Measurements from ENCODE around the gene ABCC11.

Gene ABCC11

GRCh38 chr16:48161906-48162305 is 85.4 kb downstream of the ABCC11 start:
- DNase-seq (ENCODE audit: low read depth) = no peak

- DNase-seq (ENCODE audit: low read depth) = no peak
These were observed 86.8 kb downstream of the ABCC11 start for GRCh38 chr16:48160575-48160974.

DNA sequence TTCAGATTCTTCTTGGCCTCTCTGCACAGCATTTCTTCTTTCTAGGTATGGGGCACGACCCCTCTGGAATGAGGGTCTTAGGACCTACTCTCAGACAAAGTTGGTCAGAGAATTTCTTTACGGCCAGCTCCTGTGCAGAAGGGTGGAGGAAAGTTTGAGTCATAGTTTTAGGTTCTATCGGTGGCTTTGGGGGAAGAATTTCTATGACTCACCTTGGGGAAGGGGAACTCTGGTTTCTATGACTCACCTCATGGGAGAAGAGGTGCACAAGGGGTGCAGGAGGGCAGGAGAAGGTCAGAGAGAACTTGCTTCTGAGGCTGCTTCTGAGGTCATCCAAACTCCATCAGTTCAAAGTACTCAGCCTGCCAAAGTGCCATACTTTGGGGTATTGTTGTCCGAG is 89.0 kb downstream of the ABCC11 start:
- no peak for DNase-seq (ENCODE audit: low read depth)

DNA sequence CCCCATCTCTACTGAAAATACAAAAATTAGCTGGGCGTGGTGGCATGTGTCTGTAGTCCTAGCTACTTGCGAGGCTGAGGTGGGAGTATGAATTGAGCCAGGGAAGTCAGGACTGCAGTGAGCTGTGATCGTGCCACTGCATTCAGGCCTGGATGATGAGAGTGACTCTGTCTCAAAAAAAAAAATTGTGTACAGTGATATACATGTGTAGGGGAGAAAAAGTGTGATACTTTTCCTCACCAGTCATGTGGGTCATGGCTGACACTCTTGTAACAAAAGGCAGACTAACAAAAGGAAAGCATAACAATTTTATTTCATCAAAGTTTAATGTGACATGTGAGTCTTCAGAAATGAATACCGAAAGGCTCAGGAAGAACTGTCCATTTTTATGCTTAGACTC is 89.5 kb downstream of the ABCC11 start:
- no peak for DNase-seq (ENCODE audit: low read depth)

- no peak for DNase-seq (ENCODE audit: low read depth)
These were observed 90.0 kb downstream of the ABCC11 start for GRCh38 chr16:48157302-48157701.

- peak; percentile 32 for DNase-seq (ENCODE audit: low read depth)
These were observed 90.5 kb downstream of the ABCC11 start for GRCh38 chr16:48156790-48157209.

DNA sequence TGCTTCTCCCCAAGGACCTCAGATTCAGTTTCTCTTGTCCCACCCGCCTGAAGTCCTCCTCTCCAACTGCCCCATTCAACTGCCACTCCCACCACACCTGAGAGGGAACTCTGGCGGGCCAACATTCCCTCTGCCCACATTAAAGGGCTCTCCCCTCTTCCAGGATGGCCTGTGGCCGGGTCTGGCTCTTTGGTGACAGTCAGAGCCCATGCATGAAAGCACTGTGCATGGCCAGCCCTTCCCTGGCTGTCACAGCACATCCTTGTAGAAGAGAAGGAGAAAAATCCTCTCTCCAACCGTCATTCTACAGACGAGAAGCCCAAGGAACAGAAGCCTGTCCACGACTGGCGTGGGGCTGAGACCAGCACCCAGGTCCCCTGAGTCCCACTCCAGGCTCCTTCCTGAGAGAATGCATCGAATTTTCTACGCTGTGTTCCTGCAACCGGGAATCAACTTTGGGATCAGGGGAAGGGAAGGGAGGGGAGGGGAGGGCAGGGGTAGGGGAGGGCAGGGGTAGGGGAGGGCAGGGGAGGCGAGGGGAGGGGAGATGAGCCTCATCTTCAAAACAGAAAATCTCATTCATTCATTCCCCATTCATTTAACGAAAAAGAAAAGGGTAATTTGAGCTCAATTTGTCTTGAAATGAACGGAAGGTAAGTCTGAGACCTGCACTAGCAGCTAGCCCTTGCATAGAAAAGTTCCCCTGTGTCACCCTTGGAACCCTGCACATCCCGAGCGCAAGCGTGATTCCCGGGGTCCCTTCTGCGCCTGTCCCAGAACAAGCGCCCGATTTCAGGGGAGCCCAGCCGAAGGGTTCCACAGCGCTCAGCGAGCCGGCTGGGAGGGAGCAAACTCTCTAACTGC is 91.2 kb downstream of the ABCC11 start, which contains the start of gene ABCC12:
TSS of gene ABCC12 (minus strand) at position 68 of the 864 bp plus-strand sequence. CDS start 9,569 bp downstream, outside the sequence.
- DNase-seq (ENCODE audit: low read depth) = no peak

DNA sequence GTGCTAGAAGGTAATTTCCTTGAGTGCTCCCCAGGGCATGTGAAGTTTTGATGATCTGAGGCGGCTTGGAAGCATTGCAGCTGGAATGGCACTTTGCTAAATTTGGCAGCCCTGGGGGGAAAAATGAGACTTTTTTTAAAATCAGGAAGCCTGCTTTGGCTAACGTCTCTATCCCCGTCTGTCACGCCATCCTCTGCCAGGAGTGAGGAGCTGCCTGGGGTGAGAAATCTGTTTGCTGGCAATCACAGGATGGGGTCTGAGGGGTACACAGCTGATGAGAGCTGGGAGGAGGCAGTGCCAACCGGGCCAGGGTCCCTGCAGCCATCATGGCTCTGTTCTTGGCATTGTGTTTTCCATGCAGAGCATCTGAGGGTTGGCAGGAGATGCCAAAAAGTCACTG is 93.6 kb downstream of the ABCC11 start:
- DNase-seq (ENCODE audit: low read depth) = no peak

- no peak for DNase-seq (ENCODE audit: low read depth)
These were observed 95.1 kb downstream of the ABCC11 start for GRCh38 chr16:48152226-48152625.

GRCh38 chr16:48150707-48151106 is 96.6 kb downstream of the ABCC11 start:
- DNase-seq (ENCODE audit: low read depth) = no peak

DNA sequence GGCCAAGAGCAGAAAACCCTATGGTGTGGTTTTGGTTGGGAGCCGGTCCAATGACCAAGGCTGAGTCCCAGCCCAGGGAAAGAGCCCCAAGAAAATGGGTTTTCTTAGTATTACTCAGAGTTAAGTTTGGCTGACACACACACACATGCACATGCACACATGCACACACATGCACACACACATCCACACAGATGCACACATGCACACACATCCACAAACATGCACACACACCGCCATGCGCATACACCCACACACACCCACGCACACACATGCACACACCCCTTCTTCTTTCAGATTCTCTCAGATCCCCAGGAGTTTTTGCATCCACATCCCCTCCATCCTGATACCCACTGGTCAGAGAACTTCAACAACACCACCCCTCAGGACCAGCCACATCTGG is 100.6 kb downstream of the ABCC11 start:
- no peak for DNase-seq (ENCODE audit: low read depth)

- no peak for DNase-seq (ENCODE audit: low read depth)
These were observed 101.2 kb downstream of the ABCC11 start for GRCh38 chr16:48146131-48146530.

DNA sequence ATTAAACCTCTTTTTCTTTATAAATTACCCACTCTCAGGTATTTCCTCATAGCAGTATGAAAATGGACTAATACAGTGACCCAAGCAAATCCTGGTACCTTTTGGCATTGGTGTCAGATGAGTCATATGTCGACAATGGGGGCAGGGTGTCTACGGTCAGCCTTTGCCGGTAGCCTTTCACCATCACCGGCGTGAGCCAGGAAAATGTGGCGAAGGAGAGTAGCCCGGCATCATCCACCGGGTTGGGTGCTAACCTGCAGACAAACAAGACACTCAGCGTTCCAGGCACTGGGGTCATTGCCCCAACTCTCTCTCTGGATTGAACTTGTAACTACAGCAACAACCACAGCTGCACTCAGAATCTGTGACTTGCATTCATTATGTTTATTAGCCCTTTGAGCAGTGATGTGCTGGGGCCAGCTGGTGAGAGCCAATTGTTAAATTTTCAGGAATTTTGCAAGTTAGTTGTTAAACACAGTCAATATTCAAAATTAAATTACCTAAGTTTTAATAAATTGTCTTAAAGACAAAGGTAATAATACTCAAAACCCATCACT is 103.4 kb downstream of the ABCC11 start:
- no peak for DNase-seq (ENCODE audit: low read depth)

GRCh38 chr16:48140821-48141220 is 106.5 kb downstream of the ABCC11 start:
- DNase-seq (ENCODE audit: low read depth) = no peak

DNA sequence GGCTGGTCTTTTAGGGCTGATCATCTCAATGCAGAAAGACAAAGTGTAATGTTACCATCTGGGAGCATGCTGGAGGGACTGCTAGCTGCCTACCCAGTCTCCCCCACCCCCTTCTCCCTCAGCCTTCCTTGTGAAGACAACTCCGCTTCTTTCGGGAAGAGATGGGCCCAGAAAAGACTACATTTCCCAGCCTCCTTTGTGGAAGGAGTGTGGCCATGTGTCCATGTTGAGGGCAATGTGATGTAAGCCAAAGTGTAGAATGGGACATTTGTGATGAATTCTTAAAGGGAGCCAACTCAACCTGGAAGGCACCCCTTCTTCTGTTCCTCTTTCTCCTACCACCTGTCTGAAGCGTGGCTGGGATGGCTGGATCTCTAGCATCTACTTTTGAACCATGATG is 107.8 kb downstream of the ABCC11 start:
- no peak for DNase-seq (ENCODE audit: low read depth)

DNA sequence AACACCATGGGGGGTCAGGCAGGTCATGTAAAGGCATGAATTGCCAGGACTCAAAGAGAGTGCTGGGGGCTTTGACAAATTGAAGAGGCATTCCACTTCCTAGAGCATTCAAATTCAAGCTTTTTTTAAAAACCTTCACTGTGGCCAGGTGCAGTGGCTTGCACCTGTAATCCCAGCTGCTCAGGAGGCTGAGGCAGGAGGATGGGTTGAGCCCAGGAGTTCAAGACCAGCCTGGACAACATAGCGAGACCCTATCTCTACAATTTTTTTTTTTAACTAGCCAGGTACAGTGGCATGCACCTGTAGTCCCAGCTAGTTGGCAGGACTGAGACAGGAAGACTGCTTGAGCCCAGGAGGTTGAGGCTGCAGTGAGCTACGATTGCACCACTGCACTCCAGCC is 108.8 kb downstream of the ABCC11 start:
- no peak for DNase-seq (ENCODE audit: low read depth)

DNA sequence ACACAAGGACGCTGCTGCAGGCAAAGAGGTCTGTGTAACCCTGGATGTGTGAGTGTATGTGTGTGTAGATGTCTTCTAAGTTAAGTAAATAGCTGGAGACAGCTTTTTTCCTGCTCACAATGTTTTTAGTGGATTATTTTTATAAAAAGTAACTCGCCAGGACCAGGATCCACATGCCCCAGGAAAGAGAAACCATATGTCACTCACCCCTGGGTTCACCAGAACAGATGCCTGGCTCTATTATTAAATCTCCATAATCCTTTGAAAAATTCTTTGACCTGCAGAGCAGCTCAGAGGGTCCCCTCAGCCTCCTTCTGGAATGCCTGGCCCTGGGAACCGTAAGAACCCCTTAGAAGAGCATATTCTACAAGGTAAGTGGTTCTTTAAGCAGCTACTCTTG is 109.5 kb downstream of the ABCC11 start:
- no peak for DNase-seq (ENCODE audit: low read depth)

GRCh38 chr16:48136547-48137360 is 110.6 kb downstream of the ABCC11 start:
- no peak for DNase-seq (ENCODE audit: low read depth)

GRCh38 chr16:48133455-48134211 is 113.7 kb downstream of the ABCC11 start:
- DNase-seq (ENCODE audit: low read depth) = no peak

GRCh38 chr16:48132696-48133095 is 114.6 kb downstream of the ABCC11 start:
- DNase-seq (ENCODE audit: low read depth) = no peak

- DNase-seq (ENCODE audit: low read depth) = no peak
These were observed 116.0 kb downstream of the ABCC11 start for GRCh38 chr16:48131201-48131935.
